ENCODE results near the gene TC2N. TPM values are rescaled to one million over a fixed set of nuclear protein-coding genes. Genes with fewer than 3 reads are reported as not detected.
"Not testable (repeated sequence)": the region's sequence is repeated elsewhere in the genome, so short reads cannot be mapped to it uniquely, and the experiment has no call there.

TC2N gene
- total RNA-seq, 1 donor from 2014 or later: 1.7 TPM

DNA sequence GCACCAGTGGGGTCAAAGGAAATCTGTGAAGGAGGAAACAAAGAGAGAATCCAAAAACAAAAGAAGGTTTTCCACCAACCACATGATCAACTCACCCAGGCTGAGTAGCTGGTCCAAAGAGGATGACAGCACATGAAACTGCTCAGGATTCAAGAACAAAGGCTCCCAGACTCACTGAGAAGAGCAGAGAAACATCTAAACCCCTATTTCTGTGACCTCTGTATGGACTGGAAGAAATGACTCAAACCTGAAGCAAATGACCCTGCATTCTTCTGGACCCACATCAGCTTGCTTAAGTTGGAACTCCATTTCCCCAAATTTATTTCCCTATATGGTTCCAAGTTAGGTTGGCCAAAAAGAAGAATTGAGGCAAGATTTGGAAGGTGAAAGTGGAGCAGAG, 26.3 kb downstream of the TC2N start:
- intact Hi-C loops (cut with DNase I): no loop called here
- DNase-seq (ENCODE audit: low spot score): no peak

- no peak for DNase-seq (ENCODE audit: low spot score)
- intact Hi-C loops (cut with DNase I): no loop called here
These were observed 27.6 kb downstream of the TC2N start for GRCh38 chr14:91839749-91840148.

DNA sequence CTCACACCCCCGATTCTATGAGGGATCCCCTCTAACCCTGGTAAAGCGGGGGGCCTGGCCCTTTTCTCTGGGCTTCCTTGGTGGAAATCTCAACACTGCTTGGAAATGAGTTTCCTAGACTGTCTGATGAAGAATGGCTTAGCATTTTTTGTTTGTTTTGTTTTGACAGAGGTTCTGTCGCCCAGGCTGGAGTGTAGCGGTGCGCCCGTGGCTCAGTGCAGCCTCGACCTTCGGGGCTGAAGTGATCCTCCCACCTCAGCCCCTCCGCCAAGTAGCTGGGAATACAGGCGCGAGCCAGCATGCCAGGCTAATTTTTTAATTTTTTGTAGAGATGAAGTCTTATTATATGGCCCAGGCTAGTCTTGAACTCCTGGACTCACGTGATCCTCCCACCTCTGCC, 30.3 kb downstream of the TC2N start:
- intact Hi-C loops (cut with DNase I): no loop called here
- DNase-seq (ENCODE audit: low spot score): no peak

- no peak for DNase-seq (ENCODE audit: low spot score)
These were observed 31.2 kb downstream of the TC2N start for GRCh38 chr14:91835920-91836843.

DNA sequence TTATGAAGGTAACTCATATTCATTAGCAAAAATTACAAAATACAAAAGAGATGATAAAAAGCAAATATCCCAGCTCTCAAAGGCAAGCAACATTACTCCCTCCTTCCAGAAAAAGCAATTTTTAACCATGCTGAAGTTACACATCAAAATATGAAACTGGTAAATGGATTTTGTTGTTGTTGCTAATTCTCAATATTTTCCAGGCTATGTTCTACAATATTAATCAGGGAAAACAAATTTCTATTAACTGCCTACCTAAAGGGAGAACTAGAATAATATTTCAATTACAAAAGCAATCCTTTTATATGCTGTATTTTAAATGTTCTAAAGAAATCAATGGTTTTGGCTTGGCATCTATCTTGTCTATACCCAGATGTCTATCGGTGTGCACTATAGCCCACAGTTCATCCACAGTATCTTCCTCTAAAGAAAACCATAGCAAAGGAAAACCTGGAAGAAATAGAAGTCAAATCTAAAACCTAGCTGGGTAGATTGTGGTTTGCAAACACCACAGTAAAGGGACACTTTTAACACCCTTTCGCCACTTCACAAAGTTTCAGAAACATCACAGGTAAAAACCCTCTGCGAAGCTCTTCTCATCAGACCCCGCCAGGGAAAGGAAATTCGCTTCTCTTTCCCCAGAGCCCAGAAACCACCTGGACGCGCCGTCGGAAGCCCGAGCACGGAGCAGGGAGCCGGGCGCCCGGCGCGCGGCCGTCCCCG, 32.0 kb downstream of the TC2N start:
- intact Hi-C loops (cut with DNase I): no loop called here
- no peak for DNase-seq (ENCODE audit: low spot score)

More at GRCh38 chr14:91835920-91836843, 31.2 kb downstream of the TC2N start:
- intact Hi-C loops (cut with DNase I): no loop called here

DNA sequence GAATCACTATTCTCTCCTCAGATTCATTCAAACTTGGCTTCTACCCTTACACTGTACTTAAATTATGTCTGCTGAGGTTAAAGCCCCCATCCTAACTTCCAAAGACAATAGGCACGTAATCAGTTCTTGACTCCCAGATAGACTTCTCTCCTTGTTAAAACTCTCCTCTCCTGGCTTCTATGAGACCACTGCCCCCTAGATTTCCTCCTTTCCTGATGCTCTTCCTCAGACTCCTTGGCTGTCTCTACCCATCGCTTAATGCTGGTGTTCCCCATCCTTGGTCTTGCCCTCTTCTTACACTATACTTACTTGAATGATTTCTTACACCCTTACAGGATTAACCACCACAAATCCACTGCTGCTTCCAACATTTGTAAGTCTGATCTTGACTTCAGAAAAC, 32.8 kb downstream of the TC2N start:
- no peak for DNase-seq (ENCODE audit: low spot score)
- intact Hi-C loops (cut with DNase I): no loop called here

- DNase-seq (ENCODE audit: low spot score): no peak
- intact Hi-C loops (cut with DNase I): no loop called here
These were observed 36.0 kb downstream of the TC2N start for GRCh38 chr14:91831337-91831736.

- intact Hi-C loops (cut with DNase I): no loop called here
- no peak for DNase-seq (ENCODE audit: low spot score)
These were observed 36.6 kb downstream of the TC2N start for GRCh38 chr14:91830777-91831176.

DNA sequence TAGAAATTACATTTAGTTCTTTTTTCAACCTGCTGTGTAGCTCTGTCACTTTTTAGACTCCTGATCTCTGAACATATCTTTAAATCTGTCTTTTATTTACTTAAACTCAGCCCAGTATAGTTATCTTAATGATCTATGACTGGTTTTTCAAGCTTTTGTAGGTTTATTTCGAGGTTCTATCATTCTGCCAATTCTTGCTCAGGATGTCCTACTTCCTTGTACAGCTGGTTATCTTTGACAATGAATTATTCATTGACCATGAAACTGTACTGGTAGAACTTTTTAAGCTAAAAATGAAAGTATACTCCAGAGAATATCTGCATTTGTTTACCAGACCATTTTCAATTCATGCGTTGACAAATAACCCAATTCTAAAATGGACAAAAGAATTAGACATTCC, 37.8 kb downstream of the TC2N start:
- intact Hi-C loops (cut with DNase I): no loop called here
- DNase-seq (ENCODE audit: low spot score): no peak

GRCh38 chr14:91827746-91828145, 39.6 kb downstream of the TC2N start:
- intact Hi-C loops (cut with DNase I): no loop called here
- DNase-seq (ENCODE audit: low spot score): no peak

DNA sequence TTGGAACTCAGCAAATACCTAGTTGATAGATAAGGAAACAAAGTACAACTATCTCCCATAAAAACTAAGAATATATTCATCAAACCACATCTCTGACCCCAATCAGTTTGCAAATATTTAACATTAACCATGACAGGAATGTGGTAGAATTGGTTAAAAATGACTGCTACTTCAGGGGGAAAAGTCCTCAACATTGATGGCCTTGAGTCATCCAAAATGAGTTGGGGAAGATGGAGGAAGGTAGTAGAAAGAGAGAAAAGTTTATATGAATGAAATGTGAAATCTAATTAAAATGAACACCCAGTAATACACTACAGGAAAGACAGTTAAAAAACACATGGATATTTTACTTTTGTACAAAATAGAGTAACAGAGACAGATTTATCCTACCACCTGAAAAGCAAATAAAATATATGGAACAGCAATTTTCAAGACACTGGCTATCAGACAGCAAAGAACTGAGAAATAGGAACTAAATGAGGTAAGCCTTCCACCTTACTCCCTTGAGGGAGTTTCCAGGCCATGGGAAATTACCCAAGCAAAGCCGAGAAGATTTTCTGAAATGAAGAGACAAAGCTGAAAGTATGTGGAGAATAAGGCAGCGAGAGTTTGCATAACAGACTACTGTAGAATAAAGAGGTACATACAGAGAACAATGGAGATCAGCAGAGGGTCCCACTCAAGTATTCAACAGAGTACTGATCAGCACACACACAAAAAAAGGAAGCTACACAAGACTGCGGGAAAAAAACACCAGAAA, 49.6 kb downstream of the TC2N start:
- no peak for DNase-seq (ENCODE audit: low spot score)
- intact Hi-C loops (cut with DNase I): no loop called here

DNA sequence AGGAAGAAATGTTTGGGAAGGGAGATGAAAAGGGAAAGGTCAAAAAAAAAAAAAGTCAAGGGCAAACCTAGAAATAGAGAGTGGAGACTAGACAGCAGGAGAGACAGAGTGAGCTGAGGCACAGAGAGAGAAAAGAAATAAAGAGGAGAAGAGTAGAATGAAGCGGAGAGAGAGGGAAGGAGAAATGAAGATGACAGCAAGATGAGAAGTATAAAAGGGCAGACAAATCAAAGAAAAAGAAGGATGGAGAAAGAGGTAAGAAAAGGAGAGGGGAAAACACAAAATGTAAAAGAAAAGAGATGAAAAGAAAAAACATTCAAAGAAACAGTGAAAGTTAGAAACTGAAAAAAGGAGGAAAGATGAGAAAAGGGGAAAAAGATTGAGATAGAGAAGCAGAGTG, 53.0 kb downstream of the TC2N start:
- intact Hi-C loops (cut with DNase I): no loop called here
- no peak for DNase-seq (ENCODE audit: low spot score)

- DNase-seq (ENCODE audit: low spot score): no peak
- intact Hi-C loops (cut with DNase I): no loop called here
These were observed 56.6 kb downstream of the TC2N start for GRCh38 chr14:91810699-91811098.

DNA sequence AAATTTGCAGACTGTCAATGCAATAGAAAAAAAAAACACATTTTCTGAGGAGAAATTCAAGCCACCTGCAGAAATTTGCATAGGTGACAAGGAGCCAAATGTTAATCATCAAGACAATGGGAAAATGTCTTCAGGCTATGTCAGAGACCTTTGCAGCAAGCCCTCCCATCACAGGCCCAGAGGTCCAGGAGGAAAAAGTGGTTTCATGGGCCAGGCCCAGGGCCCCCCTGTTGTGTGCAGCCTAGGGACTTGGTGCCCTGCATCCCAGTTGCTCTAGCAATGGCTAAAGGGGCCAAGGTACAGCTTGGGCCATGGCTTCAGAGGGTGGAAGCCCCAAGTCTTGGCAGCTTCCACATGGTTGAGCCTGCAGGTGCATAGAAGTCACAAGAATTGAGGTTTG, 60.6 kb downstream of the TC2N start:
- intact Hi-C loops (cut with DNase I): no loop called here
- no peak for DNase-seq (ENCODE audit: low spot score)

GRCh38 chr14:91806094-91806493, 61.2 kb downstream of the TC2N start:
- intact Hi-C loops (cut with DNase I); DNase-seq (ENCODE audit: low spot score): not testable (repeated sequence)

GRCh38 chr14:91805659-91806058, 61.7 kb downstream of the TC2N start:
- DNase-seq (ENCODE audit: low spot score): no peak
- intact Hi-C loops (cut with DNase I): no loop called here

DNA sequence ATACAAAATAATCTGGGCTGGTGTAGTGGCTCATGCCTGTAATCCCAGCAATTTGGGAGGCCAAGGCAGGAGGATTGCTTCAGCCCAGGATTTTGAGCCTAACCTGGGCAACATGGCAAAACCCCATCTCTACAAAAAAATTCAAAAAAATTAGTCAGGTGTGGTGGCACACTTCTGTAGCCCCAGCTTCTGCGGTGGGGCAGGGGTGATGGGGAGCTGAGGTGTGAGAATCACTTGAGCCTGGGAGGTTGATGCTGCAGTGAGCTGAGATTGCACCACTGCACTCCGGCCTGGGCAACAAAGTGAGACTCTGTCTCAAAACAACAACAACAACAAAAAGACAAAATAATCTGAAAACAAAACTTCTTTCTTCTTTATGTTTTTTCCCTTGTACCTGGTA, 66.0 kb downstream of the TC2N start:
- intact Hi-C loops (cut with DNase I): no loop called here
- DNase-seq (ENCODE audit: low spot score): no peak

DNA sequence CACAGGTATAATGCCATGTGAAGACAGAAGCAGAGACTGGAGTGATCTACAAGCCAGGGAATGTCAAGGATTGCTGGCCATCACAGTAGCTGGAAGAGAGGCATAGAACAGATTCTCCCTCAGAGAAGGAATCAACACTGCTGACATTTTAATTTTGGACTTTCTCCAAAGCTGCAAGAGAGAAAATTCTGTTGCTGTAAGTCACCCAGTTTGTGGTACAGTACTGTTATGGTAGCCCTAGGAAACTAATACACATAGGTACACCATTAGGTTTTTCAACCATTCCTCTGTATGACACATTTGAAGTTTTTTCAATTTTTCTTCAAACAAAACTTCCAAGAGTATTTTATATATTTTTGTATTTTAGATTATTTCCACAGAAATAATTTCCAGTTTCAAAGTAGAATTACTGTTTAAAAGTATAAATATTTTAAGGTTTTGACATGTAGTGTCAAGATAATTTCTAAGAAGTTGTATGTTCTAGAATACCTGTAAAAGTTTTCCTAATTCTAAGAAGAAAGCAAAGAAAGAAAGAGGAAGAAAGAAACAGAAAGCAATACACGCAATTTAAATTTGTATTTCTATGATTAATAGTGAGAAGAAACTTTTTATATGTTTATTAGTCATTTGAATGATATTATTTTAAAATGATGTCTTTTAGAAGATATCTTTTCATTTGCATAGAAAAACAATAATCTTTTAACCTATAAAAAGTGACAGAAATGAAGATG, 70.6 kb downstream of the TC2N start:
- no peak for DNase-seq (ENCODE audit: low spot score)
- intact Hi-C loops (cut with DNase I): no loop called here

- no peak for DNase-seq (ENCODE audit: low spot score)
- intact Hi-C loops (cut with DNase I): no loop called here
These were observed 73.6 kb downstream of the TC2N start for GRCh38 chr14:91793704-91794103.

DNA sequence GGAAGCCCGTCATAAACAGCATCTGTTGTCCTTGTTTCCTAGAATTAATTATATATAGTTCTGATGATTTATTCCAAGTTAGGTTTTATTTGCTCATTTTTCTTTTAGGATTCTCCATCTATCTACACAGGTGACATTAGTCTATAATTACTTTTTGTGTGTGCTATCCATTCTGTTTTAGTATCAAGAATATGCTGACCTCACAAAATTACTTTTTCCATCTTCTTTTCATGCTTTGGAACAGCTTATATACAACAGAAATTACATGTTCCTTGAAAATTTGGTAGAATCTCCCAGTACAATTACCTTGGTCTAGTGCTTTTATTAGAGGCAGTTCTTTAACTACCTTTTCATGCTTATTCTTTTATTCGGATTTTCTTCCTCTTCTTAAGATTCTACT, 81.1 kb downstream of the TC2N start:
- intact Hi-C loops (cut with DNase I): no loop called here
- no peak for DNase-seq (ENCODE audit: low spot score)
